ENCODE results near the gene ELOB. TPM values are rescaled to one million over a fixed set of nuclear protein-coding genes. Genes with fewer than 3 reads are reported as not detected.

The ELOB gene
- total RNA-seq, 1 donor from 2014 or later: 274 TPM

DNA sequence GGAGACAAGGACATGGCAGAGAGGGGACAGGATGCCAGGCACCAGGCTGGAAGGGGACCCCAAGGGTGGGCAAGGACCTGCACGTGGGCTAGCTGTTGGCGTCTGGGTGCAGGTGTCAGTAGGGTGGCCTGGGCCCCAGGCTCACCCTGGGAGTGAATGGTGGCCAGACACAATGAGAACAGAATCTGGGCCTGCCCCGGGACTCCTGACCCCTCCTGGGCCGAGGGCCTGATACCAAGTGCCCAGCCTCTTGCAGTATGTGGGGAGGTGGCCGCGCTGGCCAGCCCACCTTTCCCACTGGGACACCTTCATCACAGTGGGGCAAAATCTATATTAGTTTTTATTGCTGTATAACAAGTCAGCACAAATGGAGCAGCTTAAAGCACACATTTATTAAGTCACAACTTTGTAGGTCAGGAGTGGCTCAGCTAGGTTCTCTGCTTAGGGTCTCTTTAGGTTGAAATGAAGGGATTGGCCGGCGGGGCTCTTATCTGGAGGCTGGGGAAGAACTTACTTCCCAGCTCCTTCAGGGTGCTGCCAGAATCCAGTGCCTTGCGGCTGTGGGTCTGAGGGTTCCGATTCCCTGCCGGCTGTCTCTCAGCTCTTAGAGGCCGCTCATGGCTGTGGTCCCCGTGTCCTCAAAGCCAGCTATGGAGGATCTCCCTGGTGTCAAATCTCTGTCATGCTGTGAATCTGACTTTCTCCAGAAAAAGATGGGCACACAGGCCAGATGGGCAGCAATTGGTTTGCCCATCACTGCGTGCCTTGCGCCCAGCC, 6.7 kb upstream of the ELOB start:
- no peak for DNase-seq (ENCODE audit: low spot score)

DNA sequence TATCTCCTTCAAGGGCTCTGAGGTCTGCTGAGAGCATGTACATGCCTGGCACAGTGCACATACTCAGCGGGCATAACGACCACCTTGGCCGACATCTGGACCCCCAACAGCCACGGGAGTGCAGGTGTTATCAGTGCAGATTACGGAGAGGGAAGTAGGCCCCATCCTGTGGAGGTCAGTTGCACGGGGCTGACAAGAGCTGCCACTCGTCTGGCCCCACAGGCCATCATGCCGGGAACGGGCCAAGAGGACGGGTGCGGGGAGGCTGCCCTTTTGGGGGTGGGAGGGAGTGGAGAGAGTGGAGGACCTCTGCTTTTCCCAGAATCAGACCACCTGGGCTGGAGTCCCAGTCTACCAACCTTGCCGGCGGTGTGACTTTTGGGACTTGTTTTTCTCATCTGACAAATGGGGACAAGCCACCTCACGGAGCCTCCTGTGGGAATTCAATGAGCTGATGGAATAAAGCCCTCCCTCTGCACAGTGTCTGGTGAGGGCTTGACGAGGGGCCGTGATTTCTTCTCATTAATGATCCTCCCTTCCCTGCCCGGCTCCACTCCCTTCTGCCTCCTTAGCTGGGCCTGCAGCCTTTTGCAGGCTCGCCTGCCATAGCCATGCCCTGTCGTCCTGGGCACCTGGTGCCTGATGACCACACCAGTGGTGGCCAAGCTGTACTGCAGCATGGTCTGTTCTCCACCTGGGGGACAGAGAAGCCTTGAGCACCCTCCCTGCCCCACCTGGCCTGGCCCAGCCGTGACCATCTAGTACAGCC, 5.7 kb upstream of the ELOB start:
- DNase-seq (ENCODE audit: low spot score): no peak

DNA sequence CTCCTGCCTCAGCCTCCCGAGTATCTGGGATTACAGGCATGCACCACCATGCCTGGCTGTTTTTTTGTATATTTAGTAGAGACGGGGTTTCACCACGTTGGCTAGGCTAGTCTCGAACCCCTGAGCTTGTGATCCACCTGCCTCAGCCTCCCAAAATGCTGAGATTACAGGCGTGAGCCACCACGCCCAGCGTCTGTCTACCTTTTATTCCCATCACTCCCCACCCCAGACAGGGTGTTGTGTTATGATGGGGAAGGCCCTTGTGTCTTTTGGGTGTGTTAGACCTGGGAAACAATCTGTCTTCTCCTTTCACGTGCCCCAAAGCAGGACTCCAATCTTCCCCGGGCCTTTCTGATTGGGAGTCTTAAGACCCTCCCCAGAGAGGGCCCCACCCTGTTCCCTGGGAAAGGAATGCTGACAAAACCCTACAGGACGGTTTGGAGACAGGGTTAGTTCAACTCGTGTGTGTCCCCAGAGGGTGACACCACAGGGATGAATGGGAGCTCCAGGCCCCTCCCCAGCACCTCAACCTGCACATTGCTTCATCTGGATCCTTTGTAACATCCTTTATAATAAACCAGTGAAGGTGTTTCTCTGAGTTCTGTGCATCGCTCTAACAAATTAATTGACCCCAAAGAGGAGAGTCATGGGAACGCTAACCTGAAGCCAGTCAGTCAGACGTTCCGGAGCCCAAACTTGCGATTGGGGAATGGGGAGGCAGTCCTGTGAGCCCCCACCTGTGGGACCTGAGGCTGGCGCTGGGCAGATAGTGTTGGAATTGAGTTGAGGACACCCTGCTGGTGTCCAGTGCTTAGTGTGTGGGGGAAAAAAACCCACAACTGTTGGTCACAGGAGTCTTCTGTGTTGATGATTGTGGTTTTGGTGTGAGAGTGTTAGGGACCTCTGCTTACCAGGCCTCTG, 3.2 kb upstream of the ELOB start:
- no peak for DNase-seq (ENCODE audit: low spot score)

DNA sequence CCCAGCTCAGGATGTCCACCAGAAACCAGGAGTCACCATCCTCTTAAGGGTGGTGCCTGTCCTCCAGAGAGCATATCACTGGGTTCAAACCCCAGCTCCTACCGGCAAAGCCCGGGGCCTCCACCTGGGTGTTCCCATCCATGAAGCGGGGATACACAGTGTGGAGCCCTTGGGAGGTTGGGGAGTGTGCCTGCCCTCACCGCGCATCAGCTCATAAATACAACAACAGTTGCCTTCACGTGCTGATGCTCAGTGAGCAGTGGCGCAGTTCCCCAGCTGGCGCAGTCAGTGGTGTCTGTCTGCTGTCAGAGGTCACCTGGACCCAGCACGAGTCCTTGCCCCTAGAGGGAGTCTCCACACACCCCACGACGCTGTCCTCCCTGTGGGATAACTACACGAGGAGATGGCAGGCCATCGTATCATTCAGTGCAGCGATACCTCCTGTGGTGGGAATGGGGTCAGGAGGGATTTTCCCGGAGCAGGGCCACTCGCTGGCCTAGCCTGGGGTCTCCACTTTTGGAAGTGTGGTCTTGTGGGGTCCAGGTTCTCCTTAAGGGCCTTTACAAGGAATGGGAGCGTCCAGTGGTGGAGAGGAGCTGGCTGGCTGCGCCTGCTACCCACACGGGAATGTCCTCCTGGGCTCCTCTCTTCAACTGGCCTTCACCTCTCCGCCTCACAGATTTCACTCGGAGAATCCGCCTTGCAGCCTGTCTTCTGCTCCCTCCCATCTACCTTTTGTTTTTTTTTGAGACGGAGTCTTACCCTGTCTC, 2.3 kb upstream of the ELOB start:
- DNase-seq (ENCODE audit: low spot score): no peak

DNA sequence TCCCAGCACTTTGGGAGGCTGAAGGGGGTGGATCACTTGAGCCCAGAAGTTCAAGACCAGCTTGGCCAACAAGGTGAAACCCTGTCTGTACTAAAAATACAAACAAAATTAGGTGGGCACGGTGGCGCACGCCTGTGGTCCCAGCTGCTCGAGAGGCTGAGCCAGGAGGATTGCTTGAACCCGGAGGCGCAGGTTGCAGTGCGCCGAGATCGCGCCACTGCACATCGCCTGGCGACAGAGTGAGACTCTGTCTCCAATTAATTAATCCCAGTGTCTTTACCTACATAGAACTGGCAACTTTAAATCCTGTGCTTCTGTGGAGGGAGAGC, 1.5 kb upstream of the ELOB start:
- DNase-seq (ENCODE audit: low spot score): no peak

DNA sequence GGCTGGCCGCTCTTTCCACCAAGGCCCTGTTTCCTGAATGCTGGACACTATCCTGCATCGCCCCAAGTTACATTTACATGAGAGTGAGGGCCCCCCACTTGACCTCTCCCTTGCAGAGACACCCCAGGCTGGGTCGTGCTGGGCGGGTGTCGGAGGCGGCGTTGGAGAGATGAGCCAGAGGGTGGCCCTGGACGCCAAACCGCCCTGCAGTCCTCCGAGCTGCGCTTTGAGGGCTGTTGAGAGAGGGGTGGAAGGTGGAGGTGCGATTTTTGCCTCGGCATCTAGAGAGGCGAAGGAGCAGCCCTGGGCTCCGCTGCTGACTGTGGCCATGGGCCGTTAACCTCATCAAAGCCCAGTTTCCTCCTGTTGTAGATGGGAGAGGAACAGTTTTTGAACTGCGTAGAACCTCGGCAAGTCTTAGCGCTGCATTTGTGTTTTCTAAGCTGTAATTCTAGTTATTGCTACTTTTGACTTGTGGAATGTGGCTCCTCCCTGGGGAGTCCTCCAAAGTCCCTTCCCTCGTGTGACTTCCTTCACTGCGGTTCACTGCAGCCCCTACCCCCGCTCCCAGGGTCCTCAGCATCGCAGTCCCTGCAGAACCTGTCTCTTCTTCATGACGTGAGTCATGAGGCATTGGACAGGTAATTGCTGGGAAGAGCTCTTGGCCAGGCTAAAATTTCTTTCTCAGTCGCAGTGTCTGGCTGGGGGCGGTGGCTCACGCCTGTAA, 986 bp upstream of the ELOB start:
- no peak for DNase-seq (ENCODE audit: low spot score)

DNA sequence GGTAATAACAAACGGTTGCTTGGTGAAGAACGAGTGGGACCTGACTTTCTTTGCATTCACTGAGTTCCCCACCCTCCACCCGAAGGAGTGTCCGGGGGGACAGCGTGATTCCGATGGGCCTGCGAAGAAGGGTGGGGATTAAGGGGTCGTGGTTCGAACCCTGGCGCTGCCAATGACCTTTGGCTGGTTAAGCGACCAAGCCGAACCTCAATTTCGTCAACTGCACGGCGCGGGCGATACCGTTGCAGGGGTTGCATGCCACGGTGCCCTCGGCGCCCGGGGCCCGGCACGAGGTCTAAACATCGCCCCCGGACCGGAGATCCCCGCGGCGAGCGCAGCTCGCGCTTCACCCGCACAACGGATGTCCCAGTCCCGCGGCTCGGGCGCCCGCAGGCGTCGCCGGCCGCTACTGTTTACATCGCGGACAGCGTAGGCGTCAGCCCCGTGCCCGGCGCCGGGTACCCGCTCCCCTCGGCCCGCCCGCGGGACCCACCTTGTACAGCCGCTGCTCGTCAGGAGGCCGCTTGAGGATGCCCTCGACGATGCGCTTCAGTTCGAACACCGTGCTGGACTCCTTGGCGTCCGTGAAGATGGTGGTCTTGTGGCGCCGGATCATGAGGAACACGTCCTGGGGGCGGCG, 460 bp downstream of the ELOB start:
- no peak for DNase-seq (ENCODE audit: low spot score)

DNA sequence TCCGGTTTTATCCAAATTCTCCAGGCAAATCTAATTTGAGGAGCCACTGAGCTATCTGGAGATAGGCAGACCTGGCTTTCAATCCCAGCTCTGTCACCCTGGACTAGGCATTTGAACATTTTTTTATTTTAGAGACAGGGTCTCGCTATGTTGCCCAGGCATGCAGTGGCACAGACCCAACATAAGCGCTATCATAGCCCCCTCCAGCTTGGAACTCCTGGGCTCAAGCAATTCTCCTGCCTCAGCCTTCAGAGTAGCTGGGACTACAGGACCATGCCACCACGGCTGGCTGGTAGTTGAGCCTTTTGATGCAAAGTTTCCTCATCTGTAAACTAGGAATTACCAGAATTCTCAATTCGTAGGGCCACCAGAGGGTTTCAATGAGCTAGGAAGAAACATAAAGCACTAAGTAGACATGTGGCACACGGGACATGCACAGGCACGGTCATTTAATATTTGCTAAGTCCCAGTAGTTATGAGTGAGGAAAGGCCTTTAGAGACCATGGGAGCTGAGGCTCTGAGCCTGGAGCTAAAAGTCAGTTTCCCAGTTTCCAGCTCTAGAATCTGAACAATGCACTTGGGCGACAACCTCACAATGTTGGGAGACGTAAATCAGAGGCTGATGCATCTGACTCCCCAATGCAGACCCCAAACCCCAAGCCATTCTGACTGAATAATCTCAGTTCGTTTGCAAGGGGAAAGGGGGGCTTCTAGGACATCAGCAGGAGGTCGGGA, 1.1 kb downstream of the ELOB start:
- DNase-seq (ENCODE audit: low spot score): no peak

DNA sequence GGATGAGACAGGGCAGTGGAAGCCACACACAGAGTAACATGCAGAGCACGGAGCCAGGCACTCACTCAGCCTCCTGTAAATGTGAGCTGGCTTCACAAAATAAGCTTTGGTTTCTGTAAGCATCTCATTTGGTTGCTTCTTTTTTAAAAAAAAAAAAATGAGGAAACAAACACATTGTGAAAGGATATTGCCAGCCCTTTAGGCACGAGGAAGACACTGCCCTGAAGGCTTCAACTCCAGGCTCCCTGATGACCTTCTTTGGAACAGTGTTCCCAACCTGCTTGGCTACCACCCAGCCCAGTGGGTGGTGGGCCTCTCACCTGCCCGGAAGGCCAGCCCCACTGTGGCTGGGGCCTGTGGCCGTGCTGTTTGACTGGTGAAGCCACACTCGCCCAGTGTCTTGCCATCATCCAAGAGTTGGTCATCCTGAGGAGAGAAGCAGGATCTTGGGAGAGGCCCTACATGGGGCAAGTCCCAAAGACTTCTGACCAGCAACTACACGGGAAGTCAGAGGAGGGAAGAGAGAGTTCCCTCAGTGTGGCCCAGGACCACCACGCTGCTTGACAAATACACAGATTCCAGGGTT, 1.9 kb downstream of the ELOB start:
- no peak for DNase-seq (ENCODE audit: low spot score)

DNA sequence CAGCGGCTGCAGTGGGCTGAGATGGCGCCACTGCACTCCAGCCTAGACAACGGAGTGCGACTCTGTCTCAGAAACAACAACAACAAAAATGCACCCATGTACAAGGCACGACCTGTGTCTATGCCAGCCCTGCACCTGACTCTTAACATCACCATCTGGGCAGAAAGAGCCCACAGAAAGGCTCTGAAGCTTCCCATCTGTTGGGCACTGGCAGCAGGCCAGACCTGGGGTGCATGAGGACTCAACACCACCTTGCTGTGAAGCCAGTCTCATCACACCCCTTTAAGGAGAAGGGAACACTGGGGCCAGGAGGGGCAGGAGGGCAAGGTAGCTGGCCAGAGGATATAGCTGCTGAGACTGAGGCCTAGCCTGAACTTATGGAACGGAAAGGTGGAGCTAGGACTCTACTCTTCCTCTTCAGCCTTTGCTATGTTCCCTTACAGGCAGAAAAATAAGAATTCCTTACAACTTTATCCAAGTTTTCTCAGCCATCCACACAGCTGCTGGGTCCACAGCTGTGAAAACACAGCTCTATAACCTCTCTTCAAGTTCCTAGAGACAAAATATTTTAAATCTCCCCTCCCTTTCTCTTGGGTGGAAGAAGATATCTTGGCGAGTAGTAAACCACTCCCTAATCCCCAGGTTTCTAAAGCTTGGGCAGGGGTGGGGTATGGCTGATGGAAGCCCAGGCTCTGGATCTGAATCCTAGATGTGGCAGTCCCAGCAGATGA, 2.8 kb downstream of the ELOB start:
- no peak for DNase-seq (ENCODE audit: low spot score)

DNA sequence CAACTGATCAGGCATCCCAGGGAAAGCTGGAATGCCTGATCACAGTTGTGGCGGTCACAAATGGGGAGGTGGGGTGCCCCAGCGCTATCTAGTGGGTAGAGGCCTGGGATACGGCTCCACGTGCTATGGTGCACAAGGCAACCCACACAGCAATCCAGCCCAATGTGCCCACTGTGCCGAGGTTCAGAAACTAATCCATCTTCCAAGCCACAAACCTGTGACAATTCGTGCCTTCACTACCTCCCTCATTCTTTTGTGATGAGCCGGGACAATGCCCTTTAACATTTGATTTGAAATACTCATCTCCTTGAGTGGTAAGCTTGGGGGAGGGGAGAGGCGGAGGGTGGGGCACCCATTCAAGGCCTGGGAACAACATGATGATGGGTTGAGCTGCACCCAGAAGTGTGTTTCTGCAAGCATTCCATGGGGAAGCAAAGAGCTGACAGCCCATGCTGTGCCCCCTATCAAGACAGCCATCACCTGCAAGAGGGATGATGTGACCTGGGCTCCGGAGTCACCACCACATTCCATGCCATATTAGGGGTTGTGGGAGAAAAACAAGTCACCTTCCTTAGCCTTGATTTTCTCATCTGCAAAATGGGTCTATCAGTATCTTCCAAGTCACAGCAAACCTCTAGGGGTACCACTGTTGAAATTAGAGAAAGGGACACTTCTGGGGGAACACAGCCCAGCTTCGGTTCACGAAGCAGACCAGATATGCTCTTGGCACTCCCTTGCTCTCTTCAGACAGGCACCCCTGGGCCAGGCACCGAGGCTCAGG, 3.7 kb downstream of the ELOB start:
- no peak for DNase-seq (ENCODE audit: low spot score)

DNA sequence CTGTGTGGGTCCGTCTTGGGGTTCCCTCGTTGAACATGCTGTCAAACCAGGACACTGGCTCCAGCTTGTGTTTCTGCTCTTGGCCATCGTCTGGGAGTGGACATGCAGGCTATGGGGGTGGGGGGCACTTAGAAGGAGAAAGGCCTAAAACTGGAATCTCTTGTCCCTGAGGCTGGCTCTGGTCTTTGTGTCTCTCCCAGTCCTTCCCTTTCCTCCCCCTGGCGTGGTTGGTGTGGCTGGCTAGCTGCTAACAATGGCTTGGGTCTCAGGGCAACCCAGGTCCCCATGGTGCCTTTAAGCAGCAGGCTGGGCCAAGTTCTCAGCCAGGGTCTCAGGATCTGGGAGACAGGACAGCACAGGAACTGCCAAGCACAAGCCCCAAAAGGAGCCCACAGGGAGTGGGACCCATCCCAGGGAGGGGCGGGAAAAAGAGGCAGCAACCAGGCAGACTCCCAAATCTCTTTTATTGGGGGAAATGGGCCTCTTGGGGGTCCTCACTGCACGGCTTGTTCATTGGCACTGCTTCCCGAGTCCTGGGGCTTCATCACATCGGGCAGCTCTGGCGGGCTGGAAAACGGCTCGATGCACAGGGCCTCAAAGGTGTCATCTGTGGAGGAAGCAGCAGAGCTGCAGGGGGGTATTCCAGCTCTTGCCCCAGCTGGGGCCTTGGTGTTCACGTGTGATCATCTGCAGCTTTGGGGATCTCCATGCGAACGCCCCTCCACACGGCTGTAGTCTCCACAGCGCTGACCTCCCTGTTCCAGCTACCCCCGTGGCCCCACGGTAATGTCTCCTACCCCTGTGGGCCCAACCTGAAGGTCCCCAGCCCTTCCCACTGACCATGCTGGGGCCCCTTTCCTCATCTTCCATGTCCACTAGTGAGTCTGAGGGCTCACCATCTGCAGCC, 5.3 kb downstream of the ELOB start:
- DNase-seq (ENCODE audit: low spot score): no peak

DNA sequence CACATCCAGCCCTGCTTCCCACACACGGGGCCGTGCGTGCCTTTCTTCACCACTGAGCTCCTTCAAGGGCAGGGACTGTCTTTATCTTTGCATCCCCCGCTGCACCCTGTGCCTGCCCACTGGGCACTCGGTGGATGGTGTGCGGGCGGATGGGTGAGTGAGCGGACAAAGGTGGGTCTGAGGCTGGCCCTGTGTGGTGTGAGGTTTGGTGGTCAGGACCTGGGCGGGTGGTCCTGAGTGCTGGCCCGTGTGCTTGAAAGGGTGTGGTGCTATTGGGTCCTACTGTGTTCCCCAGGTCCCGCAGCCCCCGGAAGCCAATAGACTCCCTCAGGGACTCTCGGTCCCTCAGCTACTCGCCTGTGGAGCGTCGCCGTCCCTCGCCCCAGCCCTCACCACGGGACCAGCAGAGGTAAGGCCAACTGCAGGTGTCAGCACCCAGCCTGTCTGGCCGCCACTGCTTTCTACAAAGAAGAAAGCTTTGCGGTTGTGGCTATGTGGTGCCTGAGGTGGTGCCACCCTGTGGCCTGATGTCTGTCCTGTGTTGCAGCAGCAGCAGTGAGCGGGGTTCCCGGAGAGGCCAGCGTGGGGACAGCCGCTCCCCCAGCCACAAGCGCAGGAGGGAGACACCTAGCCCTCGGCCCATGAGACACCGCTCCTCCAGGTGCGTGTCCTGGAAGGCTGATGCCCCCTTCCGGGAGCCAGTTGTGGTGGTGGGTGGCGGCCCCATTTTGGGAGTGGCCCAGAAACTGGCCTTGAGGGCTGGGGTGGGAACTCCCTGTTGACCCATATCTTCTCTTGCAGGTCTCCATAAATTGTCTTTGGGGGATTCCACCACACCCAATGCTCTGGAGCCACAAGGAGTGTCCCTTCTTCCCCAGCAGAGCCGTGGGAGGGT, 6.8 kb downstream of the ELOB start:
- no peak for DNase-seq (ENCODE audit: low spot score)

DNA sequence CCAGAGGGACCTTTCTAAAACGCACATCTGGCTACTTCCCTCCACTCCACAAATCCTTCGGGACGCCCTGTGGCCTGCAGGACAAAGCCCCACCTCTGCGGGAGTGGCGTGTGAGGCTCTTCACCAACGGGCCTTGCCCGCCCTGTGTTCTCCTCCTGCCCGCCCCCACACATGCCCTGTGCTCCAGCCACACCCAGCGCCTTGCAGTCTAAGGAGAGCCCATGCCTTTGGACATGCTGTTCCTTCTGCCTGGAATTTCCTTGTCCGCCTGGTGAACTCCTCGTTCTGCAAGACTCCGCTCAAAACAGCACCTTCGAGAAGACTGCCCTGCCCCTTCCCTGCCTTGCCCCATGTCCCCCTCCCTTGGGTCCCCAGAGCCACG, 7.4 kb downstream of the ELOB start:
- no peak for DNase-seq (ENCODE audit: low spot score)

DNA sequence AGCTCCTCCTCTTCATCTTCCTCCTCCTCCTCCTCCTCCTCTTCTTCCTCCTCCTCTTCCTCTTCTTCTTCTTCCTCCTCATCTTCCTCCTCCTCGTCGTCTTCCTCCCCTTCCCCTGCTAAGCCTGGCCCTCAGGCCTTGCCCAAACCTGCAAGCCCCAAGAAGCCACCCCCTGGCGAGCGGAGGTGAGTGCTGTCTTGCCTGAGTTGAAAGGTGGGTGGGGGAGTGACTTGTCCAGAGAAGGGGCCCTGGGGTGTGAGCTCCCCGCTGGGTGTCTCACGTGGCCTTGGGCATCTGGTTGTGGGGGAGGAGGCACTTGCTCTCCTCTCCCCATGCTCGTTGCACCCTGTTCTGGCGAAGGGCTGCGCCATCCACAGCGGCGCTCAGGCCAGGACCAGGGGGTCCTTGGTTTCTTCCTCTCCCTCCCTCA, 8.0 kb downstream of the ELOB start:
- no peak for DNase-seq (ENCODE audit: low spot score)

Data from ureter (tissue), 1 donor.